ENCODE data around the gene SH2D4B. TPM values are rescaled to one million over a fixed set of nuclear protein-coding genes. Genes with fewer than 3 reads are reported as not detected.

Gene SH2D4B
- total RNA-seq, 1 donor from 2014 or later: not detected

DNA sequence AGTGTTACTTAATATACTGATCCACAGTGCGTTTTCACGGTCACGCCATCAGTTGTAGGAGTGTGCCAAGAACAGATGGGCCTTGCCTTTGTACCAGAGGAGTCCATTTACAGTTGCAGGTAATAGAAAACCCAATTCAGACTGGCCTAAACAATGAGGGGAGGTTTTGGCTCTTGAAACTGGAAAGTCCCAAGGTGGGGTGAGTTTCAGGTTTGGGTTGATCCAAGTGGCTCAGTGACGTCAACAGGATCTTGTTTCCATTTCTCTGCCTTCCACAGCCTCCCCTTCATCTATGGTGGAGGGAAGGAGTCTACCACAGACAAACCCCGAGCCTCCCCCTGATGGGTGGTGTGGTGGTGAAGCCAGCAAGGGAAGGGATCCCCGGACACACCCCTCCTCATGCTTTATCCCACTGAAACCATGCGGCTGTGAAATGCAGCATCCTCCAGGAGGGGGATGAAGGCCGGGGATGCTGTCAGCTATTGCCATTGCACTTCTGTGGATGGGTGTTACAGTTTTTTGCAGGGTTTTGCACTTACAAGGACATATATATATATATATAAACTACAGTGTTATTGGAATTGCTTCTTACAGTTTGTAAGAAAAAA is 14.8 kb upstream of the SH2D4B start:
- Histone ChIP-seq H3K4me3 (no peak overlapping the region), H3K9me3 (replicated peaks) (no peaks in the 10 kb centered on the region), H3K27me3 (ENCODE audit: low read depth) (no peaks in the 10 kb centered on the region), H3K36me3 (peaks cover 28% of the 10 kb centered on the region), H3K27ac (replicated peaks) (no peak overlapping the region), H3K4me1 (peaks cover 65% of the 10 kb centered on the region)
- TF ChIP-seq, protein P1, sequence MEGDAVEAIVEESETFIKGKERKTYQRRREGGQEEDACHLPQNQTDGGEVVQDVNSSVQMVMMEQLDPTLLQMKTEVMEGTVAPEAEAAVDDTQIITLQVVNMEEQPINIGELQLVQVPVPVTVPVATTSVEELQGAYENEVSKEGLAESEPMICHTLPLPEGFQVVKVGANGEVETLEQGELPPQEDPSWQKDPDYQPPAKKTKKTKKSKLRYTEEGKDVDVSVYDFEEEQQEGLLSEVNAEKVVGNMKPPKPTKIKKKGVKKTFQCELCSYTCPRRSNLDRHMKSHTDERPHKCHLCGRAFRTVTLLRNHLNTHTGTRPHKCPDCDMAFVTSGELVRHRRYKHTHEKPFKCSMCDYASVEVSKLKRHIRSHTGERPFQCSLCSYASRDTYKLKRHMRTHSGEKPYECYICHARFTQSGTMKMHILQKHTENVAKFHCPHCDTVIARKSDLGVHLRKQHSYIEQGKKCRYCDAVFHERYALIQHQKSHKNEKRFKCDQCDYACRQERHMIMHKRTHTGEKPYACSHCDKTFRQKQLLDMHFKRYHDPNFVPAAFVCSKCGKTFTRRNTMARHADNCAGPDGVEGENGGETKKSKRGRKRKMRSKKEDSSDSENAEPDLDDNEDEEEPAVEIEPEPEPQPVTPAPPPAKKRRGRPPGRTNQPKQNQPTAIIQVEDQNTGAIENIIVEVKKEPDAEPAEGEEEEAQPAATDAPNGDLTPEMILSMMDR (IDR thresholded peaks at IDR 0.05; ENCODE audit: borderline replicate concordance): no peak
- intact Hi-C loops (cut with micrococcal nuclease): no loop called here
- no peak for DNase-seq

- Histone ChIP-seq H3K4me3 (no peak overlapping the region), H3K4me1 (peaks cover 57% of the 10 kb centered on the region), H3K27me3 (ENCODE audit: low read depth) (no peaks in the 10 kb centered on the region), H3K36me3 (peaks cover 19% of the 10 kb centered on the region), H3K9me3 (replicated peaks) (no peaks in the 10 kb centered on the region), H3K27ac (replicated peaks) (peak overlapping the region; percentile 40)
- no peak for DNase-seq
- intact Hi-C loops (cut with micrococcal nuclease): no loop called here
- TF ChIP-seq, protein P1 (IDR thresholded peaks at IDR 0.05; ENCODE audit: borderline replicate concordance): no peak
Observed at GRCh38 chr10:80523773-80524172, 13.9 kb upstream of the SH2D4B start.

DNA sequence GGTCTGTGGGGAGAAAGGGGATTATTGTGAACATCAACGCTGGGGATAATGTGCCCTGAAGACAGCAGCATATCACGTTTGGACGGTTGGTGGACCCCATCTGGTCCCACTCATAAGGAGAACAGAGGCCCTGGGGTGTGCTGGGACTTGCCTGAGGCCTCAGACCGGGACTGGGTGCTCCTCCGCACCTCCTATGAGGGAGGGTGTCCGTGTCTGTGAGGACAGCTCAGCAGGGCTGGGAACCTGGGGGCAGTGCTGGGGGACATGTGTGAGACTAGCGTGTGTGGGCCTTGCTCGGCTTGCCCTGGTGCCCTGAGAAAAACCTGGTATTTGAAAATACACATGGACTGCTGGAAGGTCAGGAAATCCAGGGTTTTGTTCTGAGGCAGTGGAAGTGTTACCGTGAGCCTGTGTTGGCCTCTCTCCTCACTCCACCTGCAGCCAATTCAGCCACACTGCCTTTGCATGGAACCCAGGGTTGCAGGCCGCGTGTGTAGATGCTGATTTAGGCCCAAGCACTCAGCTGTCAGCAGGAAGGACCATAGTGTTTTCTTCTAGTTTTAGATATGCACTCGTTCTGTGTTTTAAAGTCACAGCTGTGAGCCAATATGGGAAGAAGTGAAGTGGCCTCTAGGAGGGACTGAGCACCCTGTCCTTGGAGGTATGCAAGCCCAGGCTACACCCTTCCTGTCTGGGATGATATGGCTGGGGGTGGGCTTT is 13.4 kb upstream of the SH2D4B start:
- intact Hi-C loops (cut with micrococcal nuclease): no loop called here
- Histone ChIP-seq H3K9me3 (replicated peaks) (no peaks in the 10 kb centered on the region), H3K27ac (replicated peaks) (peak overlapping the region; percentile 40), H3K4me1 (peaks cover 57% of the 10 kb centered on the region), H3K4me3 (no peak overlapping the region), H3K36me3 (peaks cover 15% of the 10 kb centered on the region), H3K27me3 (ENCODE audit: low read depth) (no peaks in the 10 kb centered on the region)
- no peak for DNase-seq
- TF ChIP-seq, protein P1 (IDR thresholded peaks at IDR 0.05; ENCODE audit: borderline replicate concordance): no peak

DNA sequence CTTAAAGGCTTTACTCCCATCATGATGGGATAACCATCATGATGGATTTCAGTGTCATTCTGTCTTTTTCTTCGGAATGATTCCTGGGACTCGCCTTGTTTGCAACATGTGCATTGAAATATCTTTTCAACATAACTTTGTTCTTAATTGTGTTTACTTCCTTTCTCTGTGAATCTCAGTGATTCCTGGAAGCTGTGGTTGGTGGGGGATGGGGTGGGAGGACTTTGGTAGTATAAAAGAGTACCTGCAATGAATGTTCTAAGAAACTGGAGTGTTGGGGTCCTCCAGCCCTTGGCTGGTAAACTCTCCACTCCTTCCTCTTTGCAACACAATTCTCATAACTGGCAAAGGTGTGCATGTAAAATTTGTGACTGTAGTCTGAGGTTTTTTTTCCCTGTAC is 11.5 kb upstream of the SH2D4B start:
- H3K27ac ChIP-seq (replicated peaks): peak overlapping the region; percentile 46
- H3K9me3 ChIP-seq (replicated peaks): no peaks in the 10 kb centered on the region
- H3K36me3 ChIP-seq: peaks cover under 1% of the 10 kb centered on the region
- peaks cover 58% of the 10 kb centered on the region for H3K4me1 ChIP-seq
- TF ChIP-seq, protein P1 (IDR thresholded peaks at IDR 0.05; ENCODE audit: borderline replicate concordance): no peak
- intact Hi-C loops (cut with micrococcal nuclease): no loop called here
- H3K27me3 ChIP-seq (ENCODE audit: low read depth): no peaks in the 10 kb centered on the region
- DNase-seq: no peak
- no peak overlapping the region for H3K4me3 ChIP-seq

DNA sequence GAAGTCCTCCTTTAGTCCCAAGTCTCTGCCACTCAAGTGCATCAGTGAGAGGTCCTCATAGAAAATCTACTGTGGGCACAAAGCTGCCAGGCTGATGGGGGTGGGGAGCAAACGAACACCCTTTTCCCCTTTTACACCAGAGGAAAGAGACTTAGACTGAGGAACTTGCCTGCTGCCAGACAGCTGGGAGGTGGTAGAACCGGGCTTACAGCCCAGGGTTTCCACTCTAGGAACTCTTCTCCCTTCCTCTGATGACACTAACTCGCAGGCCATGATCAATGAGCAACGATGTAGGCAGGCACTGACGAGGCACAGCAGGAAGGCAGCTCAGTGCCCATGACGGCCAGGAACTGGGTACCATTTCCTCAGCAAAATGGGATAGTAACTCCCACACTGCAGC is 11.0 kb upstream of the SH2D4B start:
- no peaks in the 10 kb centered on the region for H3K9me3 ChIP-seq (replicated peaks)
- intact Hi-C loops (cut with micrococcal nuclease): no loop called here
- H3K27ac ChIP-seq (replicated peaks): peak overlapping the region; percentile 46
- no peaks in the 10 kb centered on the region for H3K27me3 ChIP-seq (ENCODE audit: low read depth)
- H3K36me3 ChIP-seq: no peaks in the 10 kb centered on the region
- no peak overlapping the region for H3K4me3 ChIP-seq
- TF ChIP-seq, protein P1 (IDR thresholded peaks at IDR 0.05; ENCODE audit: borderline replicate concordance): no peak
- no peak for DNase-seq
- H3K4me1 ChIP-seq: peaks cover 58% of the 10 kb centered on the region
